ENCODE results near the gene MR1. TPM values are rescaled to one million over a fixed set of nuclear protein-coding genes. Genes with fewer than 3 reads are reported as not detected.

Gene MR1
- total RNA-seq, 1 donor from 2014 or later: 1.2 TPM

- FAIRE-seq: no peak
These were observed 11.9 kb upstream of the MR1 start for GRCh38 chr1:181021811-181022434.

GRCh38 chr1:181023265-181024057, 10.3 kb upstream of the MR1 start:
- no peaks in the 10 kb centered on the region for H3K36me3 Mint-ChIP-seq (ENCODE audit: low read depth, unreplicated experiment)
- no peaks in the 10 kb centered on the region for H3K27me3 Mint-ChIP-seq (ENCODE audit: low read depth, unreplicated experiment)
- H3K4me3 Mint-ChIP-seq (ENCODE audit: unreplicated experiment): peak overlapping the region; percentile 97
- Histone ChIP-seq H3K9ac (ENCODE audit: low read length) (no peak overlapping the region), H3K4me1 (ENCODE audit: insufficient read depth, low read length) (peaks cover 6% of the 10 kb centered on the region), H3K4me2 (ENCODE audit: low read length) (peak overlapping the region; percentile 89), H3K27ac (ENCODE audit: low read depth, low read length) (no peak overlapping the region), H3K9me3 (ENCODE audit: insufficient read depth, low read depth, low read length) (no peaks in the 10 kb centered on the region), H4K20me1 (ENCODE audit: insufficient read depth, low read length) (peaks cover 32% of the 10 kb centered on the region), H3K79me2 (ENCODE audit: insufficient read depth, low read length) (peaks cover 35% of the 10 kb centered on the region), H3K27me3 (ENCODE audit: insufficient read depth, low read length) (peaks cover 4% of the 10 kb centered on the region), H3K4me3 (ENCODE audit: insufficient read depth, low read depth, low read length) (peak overlapping the region; percentile 40), H2AFZ (ENCODE audit: low read depth, low read length) (peak overlapping the region; percentile 62), H3K36me3 (ENCODE audit: insufficient read depth, low read length) (no peaks in the 10 kb centered on the region)
- TF ChIP-seq EZH2 (IDR thresholded peaks at IDR 0.05; ENCODE audit: insufficient read depth, low read length): no peak
- TF ChIP-seq CTCF (IDR thresholded peaks at IDR 0.05; ENCODE audit: insufficient read depth, low read depth, low read length): no peak
- DNase-seq (ENCODE audit: low read depth): no peak
- H3K27ac Mint-ChIP-seq (ENCODE audit: unreplicated experiment): peak overlapping the region; percentile 27
- H3K4me1 Mint-ChIP-seq (ENCODE audit: low read depth, unreplicated experiment): peaks cover 5% of the 10 kb centered on the region
- no peak for FAIRE-seq
- no peaks in the 10 kb centered on the region for H3K9me3 Mint-ChIP-seq (ENCODE audit: unreplicated experiment)

More at GRCh38 chr1:181021811-181022434, 11.9 kb upstream of the MR1 start:
- Histone ChIP-seq H3K36me3 (ENCODE audit: insufficient read depth, low read length) (no peaks in the 10 kb centered on the region), H4K20me1 (ENCODE audit: insufficient read depth, low read length) (peaks cover 43% of the 10 kb centered on the region), H3K9me3 (ENCODE audit: insufficient read depth, low read depth, low read length) (no peaks in the 10 kb centered on the region), H3K4me3 (ENCODE audit: insufficient read depth, low read depth, low read length) (peak overlapping the region; percentile 76), H3K4me2 (ENCODE audit: low read length) (peak overlapping the region; percentile 89), H3K27ac (ENCODE audit: low read depth, low read length) (peak overlapping the region; percentile 78), H3K79me2 (ENCODE audit: insufficient read depth, low read length) (peaks cover 47% of the 10 kb centered on the region), H3K4me1 (ENCODE audit: insufficient read depth, low read length) (peaks cover 6% of the 10 kb centered on the region), H2AFZ (ENCODE audit: low read depth, low read length) (peak overlapping the region; percentile 87), H3K9ac (ENCODE audit: low read length) (peak overlapping the region; percentile 92), H3K27me3 (ENCODE audit: insufficient read depth, low read length) (peaks cover 4% of the 10 kb centered on the region)
- peak overlapping the region; percentile 97 for H3K4me3 Mint-ChIP-seq (ENCODE audit: unreplicated experiment)
- H3K9me3 Mint-ChIP-seq (ENCODE audit: unreplicated experiment): no peaks in the 10 kb centered on the region
- H3K27ac Mint-ChIP-seq (ENCODE audit: unreplicated experiment): peak overlapping the region; percentile 87
- no peak for TF ChIP-seq EZH2 (IDR thresholded peaks at IDR 0.05; ENCODE audit: insufficient read depth, low read length)
- no peak for TF ChIP-seq CTCF (IDR thresholded peaks at IDR 0.05; ENCODE audit: insufficient read depth, low read depth, low read length)
- peak; percentile 60 for DNase-seq (ENCODE audit: low read depth)
- H3K4me1 Mint-ChIP-seq (ENCODE audit: low read depth, unreplicated experiment): peaks cover 5% of the 10 kb centered on the region
- H3K27me3 Mint-ChIP-seq (ENCODE audit: low read depth, unreplicated experiment): no peaks in the 10 kb centered on the region
- H3K36me3 Mint-ChIP-seq (ENCODE audit: low read depth, unreplicated experiment): no peaks in the 10 kb centered on the region
